ENCODE measurements around the gene PRDM15.

DNA sequence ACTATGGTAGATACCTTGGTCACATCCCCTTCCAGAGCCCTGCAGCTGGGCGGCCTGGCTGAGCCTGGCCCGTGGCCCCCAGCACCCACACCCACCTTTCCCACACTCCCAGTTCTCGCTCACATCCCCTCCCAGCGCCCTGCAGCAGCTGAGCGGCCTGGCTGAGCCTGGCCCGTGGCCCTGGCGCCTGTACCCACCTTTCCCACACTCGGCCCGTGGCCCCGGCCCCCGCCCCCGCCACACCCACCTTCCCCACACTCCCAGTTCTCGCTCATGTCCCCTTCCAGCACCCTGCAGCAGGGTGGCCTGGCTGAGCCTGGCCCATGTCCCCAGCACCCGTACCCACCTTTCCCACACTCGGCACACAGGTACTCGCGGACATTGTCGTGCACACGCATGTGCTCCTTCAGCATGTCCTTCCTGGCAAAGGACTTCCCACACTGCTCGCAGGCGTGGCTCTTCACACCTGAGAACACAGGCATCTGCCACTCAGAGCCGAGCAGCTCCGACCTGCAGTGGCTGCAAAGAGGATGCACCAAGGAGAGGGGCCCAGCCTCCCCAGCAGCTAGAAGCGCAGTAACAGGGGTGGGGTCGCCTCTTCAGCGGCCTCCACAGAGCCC, 59.8 kb downstream of the PRDM15 start:
- TF ChIP-seq CTCF (conservative IDR thresholded peaks at IDR 0.05 in 1 of 2, IDR thresholded peaks at IDR 0.05 in 1 of 2; ENCODE audit: extremely low read depth in 1 of 2, insufficient read depth in 1 of 2, low read depth in 1 of 2, low read length in 2 of 2) (no peak), EZH2 (IDR thresholded peaks at IDR 0.05; ENCODE audit: borderline replicate concordance, low read length) (no peak)

Measured in mammary epithelial cell (primary cell).